Hematopoietic multipotent progenitor cell treated with erythropoietin and hydrocortisone succinate and interleukin-3 and kit ligand, for 8 days (in vitro differentiated cells): ENCODE data around the gene PAMR1.

Experiments used
- DNase-seq: peaks from one replicate; pipeline ENCODE4 v3.0.0-alpha.2; 2015

Gene PAMR1

GRCh38 chr11:35433588-35433987 is 91.8 kb downstream of the PAMR1 start:
- no peak for DNase-seq

GRCh38 chr11:35432464-35432863 is 93.0 kb downstream of the PAMR1 start:
- no peak for DNase-seq

DNA sequence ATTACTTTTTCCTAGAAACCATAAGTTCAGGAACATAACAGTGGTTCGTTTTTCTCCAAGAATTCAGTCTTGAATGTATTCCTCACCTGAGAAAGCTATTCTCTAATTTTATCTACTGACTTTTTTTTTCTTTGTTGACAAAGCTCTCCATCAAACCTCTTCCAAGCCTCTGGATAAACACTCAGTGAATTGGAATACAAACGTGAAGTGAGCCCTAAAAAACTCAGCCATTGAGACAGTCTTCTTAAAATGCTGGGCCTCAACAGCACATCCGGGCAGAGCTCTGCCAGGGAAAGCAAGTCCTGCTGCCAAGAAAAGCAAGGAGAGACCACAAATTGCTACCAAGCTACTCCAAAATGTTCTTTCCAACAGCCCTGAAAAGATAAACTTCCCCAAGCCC is 98.3 kb downstream of the PAMR1 start:
- no peak for DNase-seq

DNA sequence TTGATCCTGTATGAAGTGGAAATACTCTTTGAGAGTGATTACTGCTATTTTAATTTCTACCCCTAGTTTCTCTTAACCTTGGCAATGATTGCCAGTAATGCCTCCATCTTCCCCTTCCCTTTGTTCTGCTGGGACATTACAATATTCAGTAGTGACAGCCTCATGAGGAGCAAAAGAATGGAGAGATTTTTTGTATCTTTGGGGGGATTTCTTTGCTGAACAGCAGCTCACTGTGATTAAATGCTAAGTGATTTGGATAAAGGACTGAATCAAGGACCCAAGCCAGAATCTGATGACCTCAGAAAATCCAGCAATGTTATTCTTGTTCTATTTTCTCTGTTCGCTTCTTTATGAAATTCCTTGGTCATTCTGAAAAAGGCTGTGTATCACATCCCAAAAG is 99.1 kb downstream of the PAMR1 start:
- DNase-seq = no peak

- DNase-seq = no peak
Observed at GRCh38 chr11:35425603-35426212, 99.7 kb downstream of the PAMR1 start.

DNA sequence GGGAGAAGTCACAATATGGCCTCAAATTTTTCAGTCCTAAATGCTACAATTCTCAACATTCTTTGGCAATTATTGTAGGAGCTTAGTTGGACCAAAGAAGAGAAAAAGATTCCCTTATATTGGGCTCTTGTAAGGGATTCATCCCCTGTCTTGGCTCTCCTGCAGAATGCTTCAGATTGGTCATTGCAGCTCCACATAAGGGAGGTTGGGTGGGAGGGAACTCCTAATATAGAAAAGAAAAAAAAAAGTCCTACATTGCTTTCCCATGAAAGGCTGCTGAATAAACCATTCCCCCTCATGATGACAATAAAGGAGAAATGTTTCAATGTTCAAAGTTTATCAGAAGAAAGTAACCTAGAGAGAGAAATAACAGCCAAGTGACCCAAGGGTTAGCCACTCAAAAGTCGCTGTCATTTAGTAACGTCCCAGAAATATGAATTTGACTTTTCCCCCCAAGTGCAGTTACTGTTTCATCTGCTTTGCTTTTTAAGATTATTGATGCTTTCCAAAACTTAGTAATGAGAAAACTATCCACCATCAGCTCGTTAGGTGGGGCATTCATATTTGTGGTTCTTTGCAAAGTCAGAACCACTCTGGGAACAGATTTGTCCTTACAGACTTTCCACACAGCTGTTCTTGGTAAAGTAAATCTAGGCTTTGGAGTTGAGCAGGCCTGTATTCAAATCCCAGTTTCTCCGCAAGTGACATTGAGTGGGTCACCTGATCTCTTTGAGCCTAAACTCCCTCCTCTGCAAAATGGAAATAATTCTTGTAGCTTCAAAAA is 101.1 kb downstream of the PAMR1 start:
- no peak for DNase-seq

- DNase-seq = no peak
Observed at GRCh38 chr11:35420371-35420770, 105.0 kb downstream of the PAMR1 start.

- DNase-seq = no peak
Observed at GRCh38 chr11:35419830-35420333, 105.5 kb downstream of the PAMR1 start.

DNA sequence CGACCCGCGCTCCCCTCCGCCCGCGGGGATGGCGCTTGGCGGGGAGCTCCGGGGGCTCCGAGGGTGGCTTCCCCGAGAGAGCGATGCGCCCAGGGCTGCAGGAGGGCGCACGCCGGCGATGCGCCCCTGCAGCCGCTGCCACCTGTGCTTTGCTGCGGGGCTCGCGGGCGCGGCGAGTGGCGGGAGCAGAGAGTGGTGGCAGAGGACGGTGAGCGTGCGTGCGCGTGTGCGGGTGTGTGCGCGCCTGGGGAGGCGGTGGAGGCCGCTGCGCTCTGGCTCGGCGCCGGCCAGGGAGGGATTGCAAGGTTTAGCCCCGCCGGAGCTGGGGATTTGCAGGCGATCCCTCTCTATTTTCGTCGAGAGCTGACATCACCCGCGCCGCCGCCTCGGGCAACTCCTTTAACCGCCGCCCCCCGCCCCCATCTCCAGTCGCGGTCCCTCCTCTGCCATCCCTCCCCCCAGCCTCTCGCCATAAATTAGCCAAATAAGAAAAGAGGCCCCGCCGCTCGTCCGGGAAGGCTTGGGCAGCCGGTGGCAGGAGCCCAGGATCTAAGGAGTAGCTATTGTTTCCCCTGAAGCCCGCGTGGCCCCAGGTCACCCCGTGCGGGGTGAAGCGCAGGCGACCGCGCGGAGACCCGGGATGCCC is 106.1 kb downstream of the PAMR1 start, which contains the start of gene SLC1A2:
SLC1A2 (minus strand) TSS at position 375 of the 646 bp plus-strand sequence. CDS start 592 bp downstream, outside the sequence.
- DNase-seq = no peak

DNA sequence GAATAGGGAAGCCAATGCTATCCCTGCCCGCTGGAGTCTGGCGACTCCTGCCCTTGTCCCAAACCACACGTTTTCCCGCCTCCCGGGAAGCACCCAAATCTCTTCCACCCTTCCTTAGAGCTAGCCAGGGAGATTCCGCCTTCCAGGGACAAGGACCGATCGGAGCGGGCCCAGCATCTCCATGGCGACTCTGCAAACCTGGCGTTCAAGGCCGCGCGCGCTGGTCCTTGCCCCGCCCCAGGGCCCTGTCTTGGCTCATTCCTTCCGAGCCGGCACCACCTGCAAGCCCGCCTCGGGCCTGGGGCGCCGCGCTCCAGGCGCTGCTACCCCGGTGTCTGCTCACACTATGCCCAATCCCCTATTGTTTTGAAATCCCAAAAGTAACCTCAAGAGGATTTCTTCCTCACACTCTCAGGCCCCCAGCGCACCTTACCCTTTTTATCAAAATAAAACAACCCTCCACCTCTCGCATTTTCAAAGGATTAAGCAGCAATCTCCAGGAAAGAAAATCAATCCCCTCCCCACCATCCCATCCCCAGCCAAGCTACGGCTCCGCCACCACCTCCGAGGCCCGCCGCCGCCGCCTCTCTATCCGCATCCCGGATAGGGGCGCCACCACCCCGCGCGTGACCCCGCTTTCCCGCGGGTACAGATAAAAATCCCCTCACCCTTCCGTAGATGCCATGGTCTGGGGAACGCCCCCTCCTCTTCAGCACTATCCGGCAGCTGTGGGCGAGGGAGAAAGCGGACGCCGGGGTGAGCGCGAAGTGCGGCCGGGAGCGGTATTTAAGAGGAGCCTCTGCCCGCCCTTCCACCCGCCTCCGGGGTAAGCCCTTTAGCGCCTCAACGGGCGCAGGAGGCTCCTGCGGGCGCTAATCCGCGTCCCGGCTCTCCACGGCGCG is 106.9 kb downstream of the PAMR1 start:
- DNase-seq = no peak

DNA sequence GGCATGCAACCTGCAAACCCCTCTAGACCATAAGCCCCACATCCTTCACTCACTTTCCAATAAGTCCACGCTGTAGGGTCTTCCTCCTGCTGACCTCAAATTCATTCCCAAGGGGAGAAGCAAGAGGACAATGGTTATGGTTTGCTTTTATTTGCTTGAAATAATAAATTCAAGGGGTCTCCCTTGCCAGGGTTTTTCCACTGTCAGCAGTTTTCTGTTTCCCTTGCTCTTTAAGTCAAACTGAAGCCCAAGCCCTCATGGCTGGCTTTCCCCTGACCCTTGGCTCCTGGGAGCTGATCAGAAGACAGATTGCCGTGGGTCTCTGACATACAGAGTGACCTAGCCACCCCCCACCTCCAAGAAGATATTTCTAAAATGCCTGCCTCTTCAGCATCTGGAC is 109.9 kb downstream of the PAMR1 start:
- no peak for DNase-seq

DNA sequence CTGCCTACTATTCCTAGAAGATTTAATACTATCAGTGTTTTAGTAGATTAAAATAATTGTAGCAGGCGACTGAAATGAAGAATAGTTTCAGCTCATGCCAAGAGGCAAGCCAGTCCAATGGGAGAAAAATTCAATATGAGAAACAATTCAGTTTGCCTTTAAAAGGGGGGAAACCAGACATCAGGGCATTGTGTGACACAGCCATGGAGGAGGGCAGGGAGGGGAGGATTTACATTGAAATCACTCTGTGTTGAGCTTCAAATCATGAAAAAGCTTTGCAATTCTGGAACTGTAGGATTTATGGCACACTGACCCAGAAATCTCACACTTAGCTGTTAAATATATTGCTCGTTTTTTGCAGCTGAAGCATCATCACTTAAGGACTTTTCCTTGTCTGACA is 110.6 kb downstream of the PAMR1 start:
- no peak for DNase-seq

GRCh38 chr11:35414311-35414710 is 111.1 kb downstream of the PAMR1 start:
- no peak for DNase-seq

GRCh38 chr11:35413598-35413997 is 111.8 kb downstream of the PAMR1 start:
- DNase-seq = no peak

- DNase-seq = no peak
Observed at GRCh38 chr11:35412285-35412684, 113.1 kb downstream of the PAMR1 start.

DNA sequence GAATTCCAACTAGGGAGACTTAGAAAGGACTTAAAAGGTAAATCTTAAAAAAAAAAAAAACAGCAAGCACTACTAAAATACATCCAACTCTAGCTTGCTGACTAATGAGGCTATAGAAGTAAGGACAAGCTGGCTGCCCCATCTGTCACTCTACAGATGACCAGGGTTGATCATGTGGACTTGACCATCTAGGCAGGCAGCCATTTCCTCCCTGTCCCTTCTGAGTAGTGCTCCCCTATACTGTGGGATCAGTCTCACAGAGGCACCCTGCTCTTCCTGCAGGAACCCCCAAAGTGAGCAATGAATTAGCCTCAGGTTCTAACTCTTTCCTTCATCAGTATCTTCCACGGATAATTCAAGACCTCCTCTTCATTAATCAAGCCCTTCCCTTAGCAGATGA is 118.4 kb downstream of the PAMR1 start:
- no peak for DNase-seq

DNA sequence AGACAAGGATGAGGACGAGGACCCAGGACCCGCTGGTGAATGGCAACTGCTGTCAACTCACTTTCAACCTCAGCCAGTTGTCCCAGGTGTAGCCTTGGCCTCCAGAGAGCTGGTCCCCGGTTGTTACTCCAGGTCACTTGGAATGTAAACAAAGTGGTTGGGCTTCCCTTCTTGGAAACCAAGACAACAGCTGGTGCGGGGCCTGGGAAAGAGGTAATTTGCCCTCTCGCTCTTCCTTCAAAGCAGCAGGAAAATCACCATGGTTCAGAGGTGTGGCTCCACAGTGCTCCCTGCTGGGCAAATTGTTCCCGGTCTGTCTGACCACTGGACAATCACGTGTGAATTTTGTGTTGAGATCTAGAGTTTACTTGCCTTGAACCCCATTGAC is 121.0 kb downstream of the PAMR1 start:
- DNase-seq = peak; percentile 9

DNA sequence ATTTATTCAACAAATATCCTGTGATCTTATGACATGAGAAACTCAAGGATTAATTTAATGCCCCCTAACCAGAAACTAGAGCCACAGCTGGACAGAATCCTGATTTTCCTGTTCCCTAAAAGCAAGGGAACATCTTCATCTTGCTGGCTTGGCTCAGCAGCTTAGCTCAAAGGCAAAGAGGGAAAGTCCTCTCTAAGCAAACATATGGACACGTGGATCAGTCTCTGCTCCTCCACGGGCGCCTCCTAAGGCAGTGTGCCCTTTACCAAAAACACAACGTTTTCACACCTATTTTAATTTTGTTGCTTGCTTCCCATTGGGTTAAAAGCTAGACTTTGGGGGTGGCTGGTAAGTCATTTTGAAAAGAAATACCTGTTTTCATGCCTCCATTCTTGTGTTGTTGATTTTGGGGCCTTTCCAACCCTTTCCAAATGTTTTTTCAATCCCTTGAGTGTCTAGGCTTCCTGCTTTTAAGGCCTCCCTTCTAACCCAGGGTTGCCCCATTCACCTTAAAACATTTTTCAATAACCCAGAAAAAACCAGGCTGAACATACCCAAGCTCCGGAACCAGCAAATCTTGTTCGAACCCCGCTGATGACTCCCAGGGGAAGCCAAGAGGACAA is 121.5 kb downstream of the PAMR1 start:
- DNase-seq = no peak

GRCh38 chr11:35402751-35403660 is 122.4 kb downstream of the PAMR1 start:
- no peak for DNase-seq

GRCh38 chr11:35398881-35399280 is 126.5 kb downstream of the PAMR1 start:
- DNase-seq = no peak

GRCh38 chr11:35394941-35395340 is 130.5 kb downstream of the PAMR1 start:
- DNase-seq = no peak
